Mesenchymal stem cell (in vitro differentiated cells and primary cell): ENCODE data around the gene SMIM41.

Experiments used
- DNase-seq: peaks from one replicate; pipeline ENCODE4 v3.0.0-alpha.2; 2013
- H2AFZ ChIP-seq: one replicate; pipeline ENCODE4 v1.6.1; 2013; ENCODE audit warnings: low read depth, mild to moderate bottlenecking, control low read depth, inconsistent platforms, low read length, moderate library complexity
- H2AK5ac ChIP-seq: 2 replicates; pipeline ENCODE4 v1.6.1; 2013; ENCODE audit warnings: low read length, moderate library complexity, mild to moderate bottlenecking, inconsistent platforms; ENCODE audit not compliant: severe bottlenecking
- H2BK120ac ChIP-seq: one replicate; pipeline ENCODE4 v1.6.1; 2013; ENCODE audit warnings: low read depth, mild to moderate bottlenecking, inconsistent platforms, low read length, moderate library complexity
- H2BK12ac ChIP-seq, 2 experiments: one replicate each; pipeline ENCODE4 v1.6.1; 2013; ENCODE audit warnings: inconsistent platforms in 2 of 2, low read length in 2 of 2, mild to moderate bottlenecking in 2 of 2, moderate library complexity in 2 of 2, control low read depth in 1 of 2
- H2BK15ac ChIP-seq: one replicate; pipeline ENCODE4 v1.6.1; 2013; ENCODE audit warnings: mild to moderate bottlenecking, low read depth, inconsistent platforms; ENCODE audit not compliant: poor library complexity, severe bottlenecking
- H2BK5ac ChIP-seq: 2 replicates; pipeline ENCODE4 v1.6.1; 2013; ENCODE audit warnings: low read depth, mild to moderate bottlenecking, low read length, control low read depth, inconsistent platforms; ENCODE audit not compliant: poor library complexity, severe bottlenecking
- H3K14ac ChIP-seq, 2 experiments: one replicate each; pipeline ENCODE4 v1.6.1; 2013; ENCODE audit warnings: inconsistent platforms in 2 of 2, low read length in 2 of 2, control low read depth in 1 of 2, mild to moderate bottlenecking in 1 of 2, moderate library complexity in 1 of 2
- H3K18ac ChIP-seq, 2 experiments: one replicate each; pipeline ENCODE4 v1.6.1; 2013; ENCODE audit warnings: inconsistent platforms in 2 of 2, low read length in 2 of 2, control low read depth in 1 of 2, low read depth in 1 of 2, mild to moderate bottlenecking in 1 of 2
- H3K23ac ChIP-seq, 2 experiments: one replicate each; pipeline ENCODE4 v1.6.1; 2013; ENCODE audit warnings: inconsistent platforms in 2 of 2, low read length in 2 of 2, mild to moderate bottlenecking in 2 of 2, moderate library complexity in 2 of 2, control low read depth in 1 of 2
- H3K27ac ChIP-seq: 2 replicates; pipeline ENCODE4 v1.5.1; 2013; ENCODE audit warnings: mild to moderate bottlenecking, moderate library complexity, low read length, control low read depth, inconsistent platforms; ENCODE audit not compliant: poor library complexity, severe bottlenecking
- H3K27me3 ChIP-seq, 2 experiments: 2 replicates each; pipeline versions ENCODE4 v1.6.1 to v1.7.0; 2013; ENCODE audit warnings: low read length in 2 of 2, mild to moderate bottlenecking in 2 of 2, moderate library complexity in 2 of 2, control low read depth in 1 of 2, inconsistent platforms in 1 of 2; ENCODE audit not compliant: control insufficient read depth in 1 of 2, insufficient read depth in 1 of 2
- H3K36me3 ChIP-seq, 2 experiments: 2 replicates each; pipeline versions ENCODE4 v1.6.1 to v1.7.0; 2013; ENCODE audit warnings: low read length in 2 of 2, control low read depth in 1 of 2, inconsistent platforms in 1 of 2, low read depth in 1 of 2, mild to moderate bottlenecking in 1 of 2; ENCODE audit not compliant: insufficient read depth in 2 of 2, control insufficient read depth in 1 of 2
- H3K4ac ChIP-seq, 2 experiments: one replicate each; pipeline ENCODE4 v1.6.1; 2013; ENCODE audit warnings: inconsistent platforms in 2 of 2, low read length in 2 of 2, mild to moderate bottlenecking in 2 of 2, moderate library complexity in 2 of 2, control low read depth in 1 of 2, low read depth in 1 of 2
- H3K4me1 ChIP-seq: 2 replicates; pipeline ENCODE4 v1.6.1; 2013; ENCODE audit warnings: low read depth, low read length, control low read depth; ENCODE audit not compliant: control insufficient read depth, insufficient read depth
- H3K4me2 ChIP-seq: 2 replicates; pipeline ENCODE4 v1.6.1; 2013; ENCODE audit warnings: low read length, mild to moderate bottlenecking, inconsistent platforms; ENCODE audit not compliant: poor library complexity, severe bottlenecking
- H3K4me3 ChIP-seq, 2 experiments: 2 replicates each; pipeline versions ENCODE4 v1.5.1 to v1.7.0; 2013; ENCODE audit warnings: low read length in 2 of 2, mild to moderate bottlenecking in 2 of 2, control low read depth in 1 of 2, low read depth in 1 of 2; ENCODE audit not compliant: insufficient read depth in 1 of 2
- H3K79me1 ChIP-seq: replicated peaks from 2 replicates; pipeline ENCODE4 v1.6.1; 2013; ENCODE audit warnings: mild to moderate bottlenecking, control low read depth, low read length, inconsistent platforms; ENCODE audit not compliant: poor library complexity, severe bottlenecking
- H3K9ac ChIP-seq: 2 replicates; pipeline ENCODE4 v1.7.0; 2013; ENCODE audit warnings: mild to moderate bottlenecking, low read length, moderate library complexity
- H3K9me3 ChIP-seq: 2 replicates; pipeline ENCODE4 v1.7.0; 2013; ENCODE audit warnings: mild to moderate bottlenecking, low read length; ENCODE audit not compliant: control insufficient read depth
- H4K8ac ChIP-seq: one replicate; pipeline ENCODE4 v1.6.1; 2013; ENCODE audit warnings: inconsistent platforms, mild to moderate bottlenecking, low read length, moderate library complexity
- H4K91ac ChIP-seq: one replicate; pipeline ENCODE4 v1.6.1; 2013; ENCODE audit warnings: mild to moderate bottlenecking, low read length, inconsistent platforms
- WGBS: methylation state at CpG from one replicate; pipeline ENCODE4 v1.1.7; 2013; ENCODE audit warnings: mixed read lengths; 5-methylcytosine and 5-hydroxymethylcytosine counted together

Gene SMIM41

GRCh38 chr12:52046859-52047258 lies 32.6 kb upstream of the SMIM41 start:
- no peak overlapping the region for H3K27ac ChIP-seq
- no peak overlapping the region for H2BK120ac ChIP-seq
- no peak overlapping the region for H4K8ac ChIP-seq
- no peak overlapping the region for H2AFZ ChIP-seq
- H3K4me1 ChIP-seq: peaks cover 17% of the 10 kb centered on the region
- H3K4me2 ChIP-seq: no peak overlapping the region
- no peak overlapping the region for H2BK15ac ChIP-seq
- no peak overlapping the region for H4K91ac ChIP-seq
- H3K4me3 ChIP-seq: no peak overlapping the region
- no peaks in the 10 kb centered on the region for H3K79me1 ChIP-seq
- no peak overlapping the region for H3K9ac ChIP-seq
- H3K23ac ChIP-seq: no peak overlapping the region
- H2AK5ac ChIP-seq: no peak overlapping the region
- H2BK12ac ChIP-seq: no peak overlapping the region
- 96% methylated on average over 4 of the region's 7 CpGs for WGBS
- no peaks in the 10 kb centered on the region for H3K27me3 ChIP-seq
- H3K4ac ChIP-seq: no peak overlapping the region
- no peaks in the 10 kb centered on the region for H3K36me3 ChIP-seq
- no peak overlapping the region for H3K18ac ChIP-seq
- DNase-seq: no peak
- no peaks in the 10 kb centered on the region for H3K9me3 ChIP-seq
- no peak overlapping the region for H3K14ac ChIP-seq
- H2BK5ac ChIP-seq: no peak overlapping the region

GRCh38 chr12:52049286-52049685 lies 30.2 kb upstream of the SMIM41 start:
- Histone ChIP-seq H3K9me3 (no peaks in the 10 kb centered on the region), H3K4ac (no peak overlapping the region), H2AK5ac (no peak overlapping the region), H3K36me3 (no peaks in the 10 kb centered on the region), H2BK120ac (no peak overlapping the region), H3K27me3 (no peaks in the 10 kb centered on the region), H3K9ac (no peak overlapping the region), H4K91ac (no peak overlapping the region), H2AFZ (no peak overlapping the region), H2BK12ac (no peak overlapping the region), H3K23ac (no peak overlapping the region), H3K4me2 (no peak overlapping the region), H3K27ac (no peak overlapping the region), H3K79me1 (no peaks in the 10 kb centered on the region), H3K18ac (no peak overlapping the region), H3K4me1 (peaks cover 18% of the 10 kb centered on the region), H3K4me3 (no peak overlapping the region), H3K14ac (no peak overlapping the region), H4K8ac (no peak overlapping the region), H2BK5ac (no peak overlapping the region), H2BK15ac (no peak overlapping the region)
- no peak for DNase-seq
- WGBS: 91% methylated on average over 4 of the region's 4 CpGs

- H2BK12ac ChIP-seq: no peak overlapping the region
- H2BK5ac ChIP-seq: no peak overlapping the region
- H4K91ac ChIP-seq: no peak overlapping the region
- peak overlapping the region; percentile 97 for H3K9ac ChIP-seq
- no peak overlapping the region for H3K4me2 ChIP-seq
- no peak overlapping the region for H3K18ac ChIP-seq
- 100% methylated on average over 4 of the region's 5 CpGs for WGBS
- no peak overlapping the region for H3K4ac ChIP-seq
- H2BK15ac ChIP-seq: no peak overlapping the region
- DNase-seq: no peak
- no peak overlapping the region for H3K27ac ChIP-seq
- no peak overlapping the region for H2AK5ac ChIP-seq
- H4K8ac ChIP-seq: no peak overlapping the region
- no peak overlapping the region for H3K4me3 ChIP-seq
- H3K23ac ChIP-seq: no peak overlapping the region
- no peak overlapping the region for H3K14ac ChIP-seq
- H3K79me1 ChIP-seq: no peaks in the 10 kb centered on the region
- H3K27me3 ChIP-seq: no peaks in the 10 kb centered on the region
- H2AFZ ChIP-seq: no peak overlapping the region
- H3K36me3 ChIP-seq: no peaks in the 10 kb centered on the region
- H2BK120ac ChIP-seq: no peak overlapping the region
- H3K9me3 ChIP-seq: no peaks in the 10 kb centered on the region
- H3K4me1 ChIP-seq: peaks cover 18% of the 10 kb centered on the region
Measured at GRCh38 chr12:52049688-52050087, 29.8 kb upstream of the SMIM41 start.

- Histone ChIP-seq H4K8ac (peak overlapping the region; percentile 92), H3K14ac (peak overlapping the region in 1 of 2 experiments; percentile 50), H2BK12ac (peak overlapping the region in 1 of 2 experiments; percentile 19), H4K91ac (peak overlapping the region; percentile 92), H3K18ac (peak overlapping the region; percentile 76 to 87), H3K23ac (peak overlapping the region; percentile 37 to 97), H2AK5ac (no peak overlapping the region), H2AFZ (no peak overlapping the region), H3K9me3 (no peaks in the 10 kb centered on the region), H2BK120ac (peak overlapping the region; percentile 54), H3K4ac (peak overlapping the region; percentile 19 to 90), H3K4me3 (peak overlapping the region; percentile 48 to 82), H2BK15ac (peak overlapping the region; percentile 82), H3K36me3 (no peaks in the 10 kb centered on the region), H3K27me3 (no peaks in the 10 kb centered on the region), H3K4me2 (peak overlapping the region; percentile 76), H3K4me1 (peaks cover 18% of the 10 kb centered on the region), H3K79me1 (no peaks in the 10 kb centered on the region), H3K9ac (peak overlapping the region; percentile 97), H2BK5ac (no peak overlapping the region), H3K27ac (no peak overlapping the region)
- peak; percentile 73 for DNase-seq
- WGBS: 27% methylated on average over 16 of the region's 16 CpGs
Measured at GRCh38 chr12:52050116-52050757, 29.3 kb upstream of the SMIM41 start.
